ENCODE measurements around the gene RAB19.

- TF ChIP-seq POLR2A (IDR thresholded peaks at IDR 0.05), result no peak
- no peak for TF ChIP-seq CTCF (IDR thresholded peaks at IDR 0.05)
These were observed 52.7 kb downstream of the RAB19 start for GRCh38 chr7:140456551-140457051.
